NCI-H510A treated with DMSO at 0.1 percent for 48 hours (cell line): ENCODE results near the gene TMPRSS7.

Source experiments
- DNase-seq: peaks from one replicate; lab custom pipeline; 2025; lab: John Stamatoyannopoulos, UW

TMPRSS7 gene, protein sequence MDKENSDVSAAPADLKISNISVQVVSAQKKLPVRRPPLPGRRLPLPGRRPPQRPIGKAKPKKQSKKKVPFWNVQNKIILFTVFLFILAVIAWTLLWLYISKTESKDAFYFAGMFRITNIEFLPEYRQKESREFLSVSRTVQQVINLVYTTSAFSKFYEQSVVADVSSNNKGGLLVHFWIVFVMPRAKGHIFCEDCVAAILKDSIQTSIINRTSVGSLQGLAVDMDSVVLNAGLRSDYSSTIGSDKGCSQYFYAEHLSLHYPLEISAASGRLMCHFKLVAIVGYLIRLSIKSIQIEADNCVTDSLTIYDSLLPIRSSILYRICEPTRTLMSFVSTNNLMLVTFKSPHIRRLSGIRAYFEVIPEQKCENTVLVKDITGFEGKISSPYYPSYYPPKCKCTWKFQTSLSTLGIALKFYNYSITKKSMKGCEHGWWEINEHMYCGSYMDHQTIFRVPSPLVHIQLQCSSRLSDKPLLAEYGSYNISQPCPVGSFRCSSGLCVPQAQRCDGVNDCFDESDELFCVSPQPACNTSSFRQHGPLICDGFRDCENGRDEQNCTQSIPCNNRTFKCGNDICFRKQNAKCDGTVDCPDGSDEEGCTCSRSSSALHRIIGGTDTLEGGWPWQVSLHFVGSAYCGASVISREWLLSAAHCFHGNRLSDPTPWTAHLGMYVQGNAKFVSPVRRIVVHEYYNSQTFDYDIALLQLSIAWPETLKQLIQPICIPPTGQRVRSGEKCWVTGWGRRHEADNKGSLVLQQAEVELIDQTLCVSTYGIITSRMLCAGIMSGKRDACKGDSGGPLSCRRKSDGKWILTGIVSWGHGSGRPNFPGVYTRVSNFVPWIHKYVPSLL

GRCh38 chr3:112034436-112034835 is at the start of gene TMPRSS7:
TMPRSS7 (plus strand) TSS chr3:112034736; CDS start chr3:112034846, 110 bp downstream.
- no peak for DNase-seq

DNA sequence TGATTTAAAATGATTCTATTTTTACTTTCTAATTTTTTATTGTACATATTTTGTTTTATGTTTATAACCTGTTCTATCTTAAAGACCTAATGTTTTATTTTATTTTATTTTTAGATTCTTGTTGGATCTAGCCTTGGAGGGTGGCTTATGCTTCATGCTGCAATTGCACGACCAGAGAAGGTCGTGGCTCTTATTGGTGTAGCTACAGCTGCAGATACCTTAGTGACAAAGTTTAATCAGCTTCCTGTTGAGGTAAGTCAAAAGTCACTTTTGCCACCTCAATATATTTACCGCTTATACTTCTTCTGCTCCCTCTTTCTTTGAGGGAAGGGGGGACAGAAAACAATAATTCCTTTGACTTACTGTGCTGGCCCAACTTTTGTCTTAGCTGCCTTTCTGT is 47.7 kb upstream of the TMPRSS7 start:
- no peak for DNase-seq

DNA sequence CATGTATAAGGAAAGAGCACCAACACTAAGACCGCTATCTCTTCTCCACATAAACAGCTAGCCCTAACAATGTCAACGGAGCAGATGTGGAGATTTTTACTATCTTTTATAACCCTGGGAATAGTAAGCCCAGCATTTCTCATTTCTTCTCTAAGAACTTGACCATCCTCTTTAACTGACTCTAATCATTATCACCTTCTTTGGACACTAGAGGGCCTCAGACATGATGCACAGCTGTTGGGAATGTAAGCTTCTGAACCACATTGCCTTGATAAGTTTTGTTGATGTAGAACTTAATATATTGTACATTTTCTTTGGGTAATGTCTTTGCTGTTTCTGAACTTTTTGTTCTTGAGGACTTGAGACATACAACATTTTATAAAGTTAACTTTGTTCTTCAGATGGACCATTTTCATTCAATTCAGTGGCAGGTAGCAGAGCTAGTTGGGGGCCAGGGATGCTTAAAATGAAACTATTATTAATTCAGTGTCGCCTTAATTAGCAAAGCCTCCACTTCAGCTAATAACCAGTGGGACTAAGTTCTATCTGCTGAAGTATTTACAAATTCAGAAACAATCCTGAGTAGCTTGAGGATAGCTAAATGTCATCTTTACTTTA is 45.4 kb upstream of the TMPRSS7 start:
- DNase-seq = peak; percentile 62

DNA sequence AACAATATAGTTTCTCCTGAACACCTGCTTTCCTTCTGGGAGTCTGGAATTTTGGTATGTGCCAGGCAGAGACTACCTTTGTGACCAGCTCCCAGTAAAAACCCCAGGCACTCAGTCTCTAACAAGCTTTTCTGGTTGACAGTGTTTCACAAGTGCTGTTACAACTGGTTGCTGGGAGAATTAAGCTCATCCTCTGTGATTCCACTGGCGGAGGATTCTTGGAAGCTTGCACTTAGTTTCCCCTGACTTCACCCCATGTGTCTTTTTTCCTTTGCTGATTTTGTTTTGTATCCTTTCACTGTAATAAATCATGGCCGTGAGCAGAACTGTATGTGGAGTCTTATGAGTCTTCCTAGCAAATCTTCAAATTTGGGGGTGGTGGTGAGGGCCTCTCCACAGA is 41.5 kb upstream of the TMPRSS7 start:
- DNase-seq = no peak

DNA sequence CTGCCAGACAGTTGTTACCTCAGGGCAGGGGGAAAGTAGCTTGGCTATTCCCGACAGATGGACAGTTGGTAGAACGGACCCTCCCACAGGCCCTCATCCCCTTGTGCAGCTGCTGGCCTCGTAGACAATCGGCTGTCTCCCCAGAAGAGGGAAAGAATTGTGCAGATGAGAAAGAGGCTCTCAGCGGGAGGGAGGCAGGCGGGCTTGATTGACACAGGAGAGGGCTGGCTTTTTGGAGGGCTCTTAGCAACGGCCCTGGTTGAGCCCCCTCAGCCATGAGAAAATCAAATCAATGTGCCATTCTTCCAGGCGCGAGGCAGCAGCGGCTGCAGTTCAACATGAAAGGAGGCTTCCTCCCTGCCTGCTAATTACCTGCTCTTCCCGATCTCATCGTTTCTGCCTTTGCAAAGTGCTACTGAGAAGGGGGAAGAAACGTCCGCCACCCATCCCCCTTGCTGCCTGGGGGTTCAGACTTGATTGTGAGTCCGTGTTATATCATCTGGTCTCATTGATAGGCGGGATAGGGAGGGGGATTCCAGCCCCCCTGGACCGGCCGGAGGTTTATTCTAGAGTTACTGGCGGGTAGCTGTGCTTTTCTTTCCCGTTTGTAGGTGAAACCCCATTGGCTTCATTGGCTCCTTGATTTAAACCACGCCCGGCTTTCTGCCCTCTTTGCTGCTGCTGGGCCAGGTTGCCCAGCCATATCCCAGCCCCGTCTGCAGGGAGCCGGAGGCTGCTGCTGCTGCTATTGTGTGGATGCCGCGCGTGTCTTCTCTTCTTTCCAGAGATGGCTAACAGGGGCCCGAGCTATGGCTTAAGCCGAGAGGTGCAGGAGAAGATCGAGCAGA is 35.7 kb upstream of the TMPRSS7 start, which contains the start of gene TAGLN3:
TSS of gene TAGLN3 (plus strand) at position 287 of the 848 bp plus-strand sequence. CDS start at position 788, 501 bp downstream.
- peak; percentile 60 for DNase-seq

DNA sequence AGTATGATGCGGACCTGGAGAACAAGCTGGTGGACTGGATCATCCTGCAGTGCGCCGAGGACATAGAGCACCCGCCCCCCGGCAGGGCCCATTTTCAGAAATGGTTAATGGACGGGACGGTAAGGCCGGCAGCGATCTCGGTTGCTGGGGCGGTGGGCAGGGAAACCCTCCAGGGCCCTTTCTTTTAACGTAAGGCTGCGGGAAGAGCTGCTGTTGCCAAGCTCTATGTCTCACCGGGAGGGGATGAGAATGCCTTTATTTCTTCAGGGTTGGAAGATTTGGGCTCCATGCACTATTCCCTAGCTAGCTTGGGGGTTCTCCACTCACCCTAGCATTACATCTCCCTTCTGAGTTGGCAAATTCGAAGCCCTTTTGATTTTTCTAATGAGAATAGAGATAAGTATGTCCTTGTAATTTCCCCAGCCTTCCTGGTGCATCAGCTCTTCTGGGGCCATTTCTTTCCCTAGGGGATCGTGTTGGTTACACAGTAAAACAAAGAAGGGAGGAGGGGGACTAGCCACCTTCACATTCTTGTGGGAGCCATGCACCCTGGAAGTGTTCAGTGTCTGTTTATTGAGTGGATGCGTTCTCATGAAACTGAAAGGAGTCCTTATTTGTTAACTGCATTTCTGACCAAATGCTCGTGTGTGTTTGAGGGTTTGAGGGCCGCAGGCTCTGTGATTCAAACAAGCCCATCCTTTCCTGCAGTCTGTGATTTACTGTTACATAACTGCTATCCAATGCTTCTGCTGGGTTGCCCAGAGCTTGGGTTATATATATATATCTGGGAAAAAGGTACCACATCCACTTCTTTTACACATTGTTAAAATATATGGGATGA is 34.8 kb upstream of the TMPRSS7 start:
- no peak for DNase-seq

GRCh38 chr3:112000367-112000771 is 34.2 kb upstream of the TMPRSS7 start:
- no peak for DNase-seq

DNA sequence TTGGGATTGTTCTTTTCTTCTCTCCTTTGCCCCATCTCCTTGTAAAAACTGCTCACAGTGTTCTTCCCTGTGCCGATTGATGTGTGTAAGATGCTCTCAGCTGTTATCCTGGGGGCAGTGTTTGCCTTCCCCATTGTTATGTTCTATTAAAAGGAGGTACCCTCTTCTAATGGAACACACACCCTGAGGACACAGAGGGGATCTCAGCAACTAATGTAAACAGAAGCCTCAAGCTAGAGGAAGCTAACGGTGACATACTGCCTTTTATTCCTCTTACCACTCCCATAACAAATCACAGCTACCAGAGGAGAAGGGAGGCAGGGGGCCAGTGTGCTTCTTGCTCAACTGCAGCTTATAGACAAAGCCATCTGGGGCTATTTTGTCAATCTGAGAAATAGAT is 33.6 kb upstream of the TMPRSS7 start:
- DNase-seq = no peak

GRCh38 chr3:112001526-112001925 is 33.0 kb upstream of the TMPRSS7 start:
- no peak for DNase-seq

GRCh38 chr3:112002096-112002971 is 32.2 kb upstream of the TMPRSS7 start:
- DNase-seq = no peak

GRCh38 chr3:112003321-112004080 is 31.0 kb upstream of the TMPRSS7 start:
- no peak for DNase-seq

DNA sequence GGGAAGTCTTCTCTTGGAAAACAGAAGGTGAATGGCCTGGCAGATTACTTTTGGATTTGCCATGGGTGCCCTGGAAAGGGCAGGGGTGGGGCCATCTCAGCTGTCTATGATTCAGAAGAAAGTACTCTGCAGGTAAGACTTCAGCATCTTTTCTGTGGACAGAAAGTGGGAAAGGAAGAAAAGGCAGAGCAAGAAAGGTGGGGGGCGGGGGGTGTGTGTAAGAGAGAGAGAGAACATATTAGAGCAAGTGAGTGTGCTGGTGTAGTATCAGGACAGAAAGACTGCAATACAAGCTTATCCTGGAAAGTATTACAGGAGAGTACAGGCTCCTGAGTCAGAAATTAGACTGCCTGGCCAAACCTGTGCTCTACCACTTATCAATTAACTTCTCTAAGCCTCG is 30.3 kb upstream of the TMPRSS7 start:
- no peak for DNase-seq

GRCh38 chr3:112004669-112005068 is 29.9 kb upstream of the TMPRSS7 start:
- DNase-seq = no peak

- DNase-seq = no peak
Measured at GRCh38 chr3:112005091-112005672, 29.4 kb upstream of the TMPRSS7 start.

DNA sequence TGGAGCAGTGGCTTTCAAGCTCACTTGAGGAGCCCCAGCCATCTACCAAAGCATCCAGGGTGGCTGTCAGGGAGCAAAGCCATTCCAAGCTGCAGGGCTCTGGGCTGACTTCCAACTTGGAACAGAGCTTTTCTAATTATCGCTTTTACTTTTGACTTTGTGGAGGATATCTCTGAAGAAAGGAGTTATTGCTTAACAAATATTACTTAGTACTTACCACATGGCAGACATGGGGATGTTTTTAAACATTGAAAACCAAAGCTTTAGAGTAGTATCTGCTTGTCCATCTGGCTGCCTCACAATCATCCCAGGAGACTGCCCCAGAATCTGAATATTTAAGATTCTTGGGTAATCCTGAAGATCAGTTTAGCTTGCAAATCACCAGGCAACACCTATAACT is 26.9 kb upstream of the TMPRSS7 start:
- no peak for DNase-seq

- DNase-seq = no peak
Measured at GRCh38 chr3:112009670-112010069, 24.9 kb upstream of the TMPRSS7 start.

- DNase-seq = no peak
Measured at GRCh38 chr3:112010636-112011035, 23.9 kb upstream of the TMPRSS7 start.

GRCh38 chr3:112011376-112011940 is 23.1 kb upstream of the TMPRSS7 start:
- no peak for DNase-seq
